ENCODE results near the gene HLA-DQA1. TPM values are rescaled to one million over a fixed set of nuclear protein-coding genes. Genes with fewer than 3 reads are reported as not detected.

HLA-DQA1 gene
- total RNA-seq, 1 experiment from 2014 or later = 0.22 TPM

DNA sequence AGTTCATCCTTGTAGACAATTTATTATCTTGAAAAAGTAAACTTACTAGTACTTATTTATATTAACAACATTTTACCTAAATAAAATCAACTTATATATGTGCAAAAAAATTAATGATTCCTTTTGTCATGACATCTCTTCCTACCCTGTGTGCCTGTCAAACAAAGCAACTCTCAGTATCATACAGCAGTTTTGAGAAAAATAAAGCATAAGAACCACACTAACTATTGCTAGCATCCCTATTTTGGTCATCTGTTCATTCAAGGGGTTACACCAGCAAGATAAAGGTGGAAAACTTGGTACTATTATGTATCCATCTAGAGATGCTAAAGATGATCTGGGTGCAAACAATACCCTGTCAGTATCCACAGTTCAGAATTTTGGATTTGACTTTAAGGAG, 40.2 kb upstream of the HLA-DQA1 start:
- ChIA-PET POLR2A (no interaction called here), CTCF (no interaction called here)
- H3K36me3 Mint-ChIP-seq = peaks cover 3% of the 10 kb centered on the region
- DNase-seq (ENCODE audit: low spot score) = no peak
- H3K9me3 Mint-ChIP-seq = peaks cover 12% of the 10 kb centered on the region
- H3K4me1 Mint-ChIP-seq = no peaks in the 10 kb centered on the region
- H3K4me3 Mint-ChIP-seq = no peak overlapping the region
- H3K27me3 Mint-ChIP-seq (ENCODE audit: low read depth) = peaks cover 6% of the 10 kb centered on the region
- H3K27ac Mint-ChIP-seq = no peak overlapping the region
- ATAC-seq = no peak
- TF ChIP-seq CREM (CRISPR knock-in tag; IDR thresholded peaks at IDR 0.05) (no peak), OVOL2 (CRISPR knock-in tag; IDR thresholded peaks at IDR 0.05; ENCODE audit: borderline replicate concordance) (no peak), RORB (CRISPR knock-in tag; IDR thresholded peaks at IDR 0.05) (no peak), ZNF416 (CRISPR knock-in tag; IDR thresholded peaks at IDR 0.05) (no peak), MYBL2 (CRISPR knock-in tag; IDR thresholded peaks at IDR 0.05) (no peak), E2F4 (CRISPR knock-in tag; IDR thresholded peaks at IDR 0.05; ENCODE audit: borderline replicate concordance, low read depth) (no peak), USF1 (CRISPR knock-in tag; IDR thresholded peaks at IDR 0.05) (no peak)

GRCh38 chr6:32602383-32602782, 34.8 kb upstream of the HLA-DQA1 start:
- Mint-ChIP-seq H3K4me1 (no peaks in the 10 kb centered on the region), H3K27ac (no peak overlapping the region), H3K36me3 (peaks cover 3% of the 10 kb centered on the region), H3K4me3 (no peak overlapping the region), H3K27me3 (ENCODE audit: low read depth) (peaks cover 22% of the 10 kb centered on the region), H3K9me3 (peaks cover 12% of the 10 kb centered on the region)
- POLR2A ChIA-PET = no interaction called here
- CTCF ChIA-PET = no interaction called here
- TF ChIP-seq USF2 (CRISPR knock-in tag; IDR thresholded peaks at IDR 0.05) = no peak
- TF ChIP-seq IRF2 (CRISPR knock-in tag; IDR thresholded peaks at IDR 0.05; ENCODE audit: borderline replicate concordance, low read depth) = no peak
- no peak for TF ChIP-seq GRHL2 (CRISPR knock-in tag; IDR thresholded peaks at IDR 0.05; ENCODE audit: insufficient replicate concordance, severe bottlenecking)
- no peak for TF ChIP-seq RELA (CRISPR knock-in tag; IDR thresholded peaks at IDR 0.05; ENCODE audit: borderline replicate concordance)
- no peak for TF ChIP-seq ATF2 (CRISPR knock-in tag; IDR thresholded peaks at IDR 0.05; ENCODE audit: borderline replicate concordance, low read depth)
- TF ChIP-seq CTCF (IDR thresholded peaks at IDR 0.05) = no peak
- no peak for TF ChIP-seq SMAD3 (CRISPR knock-in tag; IDR thresholded peaks at IDR 0.05; ENCODE audit: borderline replicate concordance)
- TF ChIP-seq ZNF512 (CRISPR knock-in tag; IDR thresholded peaks at IDR 0.05; ENCODE audit: borderline replicate concordance) = no peak
- TF ChIP-seq, protein P1, sequence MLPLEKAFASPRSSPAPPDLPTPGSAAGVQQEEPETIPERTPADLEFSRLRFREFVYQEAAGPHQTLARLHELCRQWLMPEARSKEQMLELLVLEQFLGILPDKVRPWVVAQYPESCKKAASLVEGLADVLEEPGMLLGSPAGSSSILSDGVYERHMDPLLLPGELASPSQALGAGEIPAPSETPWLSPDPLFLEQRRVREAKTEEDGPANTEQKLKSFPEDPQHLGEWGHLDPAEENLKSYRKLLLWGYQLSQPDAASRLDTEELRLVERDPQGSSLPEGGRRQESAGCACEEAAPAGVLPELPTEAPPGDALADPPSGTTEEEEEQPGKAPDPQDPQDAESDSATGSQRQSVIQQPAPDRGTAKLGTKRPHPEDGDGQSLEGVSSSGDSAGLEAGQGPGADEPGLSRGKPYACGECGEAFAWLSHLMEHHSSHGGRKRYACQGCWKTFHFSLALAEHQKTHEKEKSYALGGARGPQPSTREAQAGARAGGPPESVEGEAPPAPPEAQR (CRISPR knock-in tag; IDR thresholded peaks at IDR 0.05) = no peak
- no peak for TF ChIP-seq ESRRA (CRISPR knock-in tag; IDR thresholded peaks at IDR 0.05; ENCODE audit: borderline replicate concordance)
- TF ChIP-seq NR2C2 (CRISPR knock-in tag; IDR thresholded peaks at IDR 0.05) = no peak
- TF ChIP-seq, protein P2, sequence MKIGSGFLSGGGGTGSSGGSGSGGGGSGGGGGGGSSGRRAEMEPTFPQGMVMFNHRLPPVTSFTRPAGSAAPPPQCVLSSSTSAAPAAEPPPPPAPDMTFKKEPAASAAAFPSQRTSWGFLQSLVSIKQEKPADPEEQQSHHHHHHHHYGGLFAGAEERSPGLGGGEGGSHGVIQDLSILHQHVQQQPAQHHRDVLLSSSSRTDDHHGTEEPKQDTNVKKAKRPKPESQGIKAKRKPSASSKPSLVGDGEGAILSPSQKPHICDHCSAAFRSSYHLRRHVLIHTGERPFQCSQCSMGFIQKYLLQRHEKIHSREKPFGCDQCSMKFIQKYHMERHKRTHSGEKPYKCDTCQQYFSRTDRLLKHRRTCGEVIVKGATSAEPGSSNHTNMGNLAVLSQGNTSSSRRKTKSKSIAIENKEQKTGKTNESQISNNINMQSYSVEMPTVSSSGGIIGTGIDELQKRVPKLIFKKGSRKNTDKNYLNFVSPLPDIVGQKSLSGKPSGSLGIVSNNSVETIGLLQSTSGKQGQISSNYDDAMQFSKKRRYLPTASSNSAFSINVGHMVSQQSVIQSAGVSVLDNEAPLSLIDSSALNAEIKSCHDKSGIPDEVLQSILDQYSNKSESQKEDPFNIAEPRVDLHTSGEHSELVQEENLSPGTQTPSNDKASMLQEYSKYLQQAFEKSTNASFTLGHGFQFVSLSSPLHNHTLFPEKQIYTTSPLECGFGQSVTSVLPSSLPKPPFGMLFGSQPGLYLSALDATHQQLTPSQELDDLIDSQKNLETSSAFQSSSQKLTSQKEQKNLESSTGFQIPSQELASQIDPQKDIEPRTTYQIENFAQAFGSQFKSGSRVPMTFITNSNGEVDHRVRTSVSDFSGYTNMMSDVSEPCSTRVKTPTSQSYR (CRISPR knock-in tag; IDR thresholded peaks at IDR 0.05) = no peak
- no peak for DNase-seq (ENCODE audit: low spot score)
- ATAC-seq = no peak

All from WTC11 (cell line).